Activated CD4-positive, alpha-beta T cell treated with anti-CD3 and anti-CD28 coated beads, Interleukin-2, Interleukin-6, amounts not matched to agents 100 ng/mL and 50 ng/mL, durations not matched to agents 16 hours and 8 hours (primary cell): ENCODE measurements around the gene RNF157.
A peak's percentile ranks its signal among the peaks of the same experiment; 100 is the strongest.

ENCODE experiments used
- DNase-seq: peaks from one replicate; pipeline ENCODE4 v3.0.0-alpha.2; 2020

Gene RNF157

DNA sequence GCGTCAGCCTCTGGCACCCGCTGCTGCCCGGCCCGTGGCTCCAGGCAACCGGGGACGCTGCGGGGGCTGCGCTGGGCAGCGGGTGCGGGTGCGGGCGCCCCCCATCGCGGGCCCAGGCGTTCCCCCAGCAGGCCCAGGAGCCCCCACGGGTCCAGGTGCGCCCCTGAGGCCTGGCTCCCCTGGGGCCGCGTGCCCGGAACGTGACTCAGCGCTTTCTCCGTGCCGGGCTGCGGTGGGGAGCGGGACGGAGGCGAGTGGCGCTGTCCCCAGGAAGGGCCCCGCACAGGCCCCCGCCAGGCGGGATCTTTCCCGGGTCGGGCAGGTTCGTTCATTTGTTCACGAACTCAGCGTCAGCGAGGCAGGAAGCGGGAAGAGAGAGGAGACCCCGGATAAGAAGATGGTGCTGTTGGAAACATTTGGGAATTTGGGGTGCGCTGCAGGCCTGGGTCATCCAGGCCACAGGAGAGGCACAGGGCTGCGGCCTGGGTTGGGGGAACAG, 118.3 kb downstream of the RNF157 start:
- DNase-seq = peak; percentile 17

GRCh38 chr17:76120658-76121008, 119.7 kb downstream of the RNF157 start:
- DNase-seq = no peak

GRCh38 chr17:76119409-76120371, 120.6 kb downstream of the RNF157 start:
- DNase-seq = no peak

GRCh38 chr17:76115138-76115754, 125.0 kb downstream of the RNF157 start:
- DNase-seq = no peak

- no peak for DNase-seq
Measured at GRCh38 chr17:76111956-76112355, 128.3 kb downstream of the RNF157 start.

DNA sequence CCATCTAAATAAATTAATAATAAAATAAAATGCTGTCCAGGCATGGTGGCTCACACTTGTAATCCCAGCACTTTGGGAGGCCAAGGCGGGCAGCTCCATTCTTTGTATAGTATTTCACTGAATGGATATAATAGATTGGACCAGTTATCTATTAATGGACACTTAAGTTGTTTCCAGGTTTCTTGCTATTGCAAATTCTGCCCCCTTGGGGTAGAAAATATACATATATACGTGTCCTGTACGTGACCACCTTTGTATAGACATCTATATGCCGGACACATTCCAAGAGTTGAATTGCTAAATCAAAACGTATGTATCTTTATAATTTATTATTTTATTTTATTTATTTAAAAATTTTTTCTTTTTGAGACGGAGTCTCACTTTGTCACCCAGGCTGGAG, 132.8 kb downstream of the RNF157 start:
- peak; percentile 23 for DNase-seq

DNA sequence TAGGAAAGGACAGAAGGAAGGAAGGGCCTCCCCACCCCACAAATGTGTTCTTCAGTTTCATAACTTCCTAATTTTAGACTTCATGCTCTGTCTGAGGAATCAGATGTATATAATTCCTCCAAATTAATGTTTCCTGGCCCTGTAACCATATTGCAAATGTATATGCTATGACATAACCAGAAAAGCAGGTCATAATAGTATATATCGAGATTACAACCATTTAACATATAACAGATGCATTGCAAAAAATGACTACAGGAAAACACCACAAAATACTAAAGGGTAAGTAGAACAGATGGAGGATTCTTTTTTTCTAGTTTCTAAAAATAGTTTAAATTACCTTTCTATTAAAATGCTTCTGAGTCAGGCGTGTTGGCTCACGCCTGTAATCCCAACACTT, 133.6 kb downstream of the RNF157 start:
- DNase-seq = no peak

DNA sequence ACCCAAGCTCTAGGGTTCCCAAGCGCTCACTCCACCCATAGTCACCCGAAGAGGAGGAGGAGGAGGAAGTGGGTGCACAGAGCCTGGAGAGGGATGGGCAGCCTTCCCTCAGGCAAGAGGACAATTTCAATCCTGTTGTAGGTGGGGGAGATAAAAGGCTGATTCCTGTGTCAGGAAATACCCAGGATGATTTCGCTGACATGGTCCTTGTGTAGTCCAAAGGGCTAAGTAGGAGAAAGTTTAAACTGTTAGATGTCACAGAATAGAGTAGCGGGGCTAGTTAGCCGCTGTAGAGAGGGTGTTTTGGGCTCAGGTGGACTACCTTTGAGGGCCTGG, 135.4 kb downstream of the RNF157 start:
- DNase-seq = no peak

- DNase-seq = no peak
Measured at GRCh38 chr17:76104140-76104895, 136.0 kb downstream of the RNF157 start.

DNA sequence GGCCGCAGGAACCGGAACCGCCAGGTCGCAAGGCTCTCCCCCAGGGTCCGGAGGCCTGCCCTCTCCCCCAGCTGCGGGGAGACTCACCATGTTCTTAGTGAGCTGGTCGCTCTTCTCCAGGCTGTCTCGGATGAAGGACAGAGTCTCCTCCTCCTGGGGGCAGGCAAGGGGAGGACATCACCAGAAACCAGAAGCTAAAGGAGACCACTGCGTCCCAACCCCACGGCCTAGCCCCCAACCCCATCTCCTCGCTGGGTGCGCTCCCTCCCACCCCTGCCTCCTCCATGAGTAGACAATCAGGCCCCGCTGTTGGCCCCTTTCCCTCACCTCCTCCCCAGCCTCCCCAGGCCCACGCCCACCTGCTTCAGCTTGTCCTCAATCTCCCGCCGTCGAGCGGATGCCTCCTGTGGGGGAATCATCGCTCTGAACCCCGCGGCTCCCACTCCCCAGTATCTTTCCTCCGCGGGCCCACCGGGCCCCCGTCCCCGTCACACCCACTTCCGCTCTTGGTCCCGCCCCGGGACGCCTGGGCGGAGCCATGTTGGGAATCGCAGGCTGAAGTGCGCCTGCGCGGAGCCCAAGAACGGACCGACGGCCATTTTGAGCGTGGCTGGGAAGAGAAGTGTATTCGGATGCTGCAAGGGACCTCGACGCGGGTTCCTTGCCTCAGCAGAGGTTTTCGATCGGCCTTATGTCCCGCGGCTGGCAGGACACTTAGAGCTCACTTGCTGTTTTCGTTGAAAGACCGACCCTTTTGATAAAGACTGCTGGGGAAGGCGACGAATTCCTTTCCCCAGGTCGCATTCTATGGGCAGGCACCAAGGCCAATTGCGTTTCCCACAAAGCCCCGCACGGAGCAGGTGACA, 136.8 kb downstream of the RNF157 start, which contains the start of gene EXOC7:
TSS of gene EXOC7 (minus strand) at position 514 of the 866 bp plus-strand sequence. CDS start at position 419, 95 bp downstream.
- peak; percentile 96 for DNase-seq

DNA sequence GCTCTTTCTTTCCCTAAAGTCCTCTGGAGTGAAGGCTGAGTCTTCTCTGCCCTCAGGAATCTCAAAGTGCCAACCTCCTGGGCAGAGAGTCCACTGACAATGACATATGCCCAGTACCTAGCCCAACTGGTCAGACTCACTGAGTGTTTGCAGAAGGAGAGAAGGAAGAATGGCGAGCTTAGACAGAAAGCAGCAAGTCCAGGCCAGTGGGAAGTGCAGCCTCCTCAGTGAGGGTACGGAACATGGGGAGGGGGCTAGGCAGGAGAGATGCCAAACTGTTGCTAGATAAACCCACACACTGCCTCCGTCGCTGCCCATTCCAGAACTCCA, 137.4 kb downstream of the RNF157 start:
- no peak for DNase-seq

DNA sequence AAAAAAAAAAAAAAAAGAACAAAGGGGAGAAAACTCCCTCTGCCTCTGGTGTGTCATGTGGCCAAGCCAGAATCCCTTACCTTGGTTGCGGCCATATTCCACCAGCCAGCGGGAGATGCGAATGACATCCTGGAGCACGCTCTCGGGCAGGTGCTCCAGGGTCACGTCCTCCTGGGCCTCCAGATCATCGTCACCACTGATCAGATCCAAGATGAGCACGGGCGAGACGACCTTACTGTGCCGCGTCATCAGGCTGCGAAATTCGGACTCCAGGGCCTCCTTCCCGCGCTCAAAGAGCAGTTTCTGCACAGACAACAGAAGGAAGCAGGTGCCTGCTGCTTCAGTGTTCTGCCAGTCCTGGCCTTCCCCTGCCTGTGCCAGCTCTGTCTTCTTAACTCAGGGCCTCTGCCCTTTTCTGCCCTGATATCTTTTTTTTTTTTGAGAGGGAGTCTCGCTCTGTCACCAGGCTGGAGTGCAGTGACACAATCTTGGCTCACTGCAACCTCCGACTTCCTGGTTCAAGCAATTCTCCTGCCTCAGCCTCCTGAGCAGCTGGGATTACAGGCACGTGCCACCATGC, 142.5 kb downstream of the RNF157 start:
- DNase-seq = no peak

DNA sequence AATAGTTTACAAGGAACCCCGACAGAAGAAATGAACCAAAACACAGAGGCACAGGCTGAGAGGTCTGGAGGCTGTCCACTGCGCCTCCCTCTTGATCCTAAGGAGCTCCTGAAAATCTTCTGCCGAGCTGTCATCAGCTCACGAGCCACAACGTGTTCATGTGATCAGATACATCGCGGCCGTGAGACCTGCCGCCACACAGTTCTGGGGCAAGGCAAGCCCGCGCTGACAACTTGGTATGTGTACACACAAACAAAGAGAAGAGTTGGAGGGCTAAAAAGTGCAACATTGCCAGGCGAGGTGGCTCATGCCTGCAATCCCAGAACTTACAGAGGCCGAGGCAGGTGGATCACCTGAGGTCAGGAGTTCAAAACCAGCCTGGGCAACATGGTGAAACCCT, 144.3 kb downstream of the RNF157 start:
- DNase-seq = no peak

DNA sequence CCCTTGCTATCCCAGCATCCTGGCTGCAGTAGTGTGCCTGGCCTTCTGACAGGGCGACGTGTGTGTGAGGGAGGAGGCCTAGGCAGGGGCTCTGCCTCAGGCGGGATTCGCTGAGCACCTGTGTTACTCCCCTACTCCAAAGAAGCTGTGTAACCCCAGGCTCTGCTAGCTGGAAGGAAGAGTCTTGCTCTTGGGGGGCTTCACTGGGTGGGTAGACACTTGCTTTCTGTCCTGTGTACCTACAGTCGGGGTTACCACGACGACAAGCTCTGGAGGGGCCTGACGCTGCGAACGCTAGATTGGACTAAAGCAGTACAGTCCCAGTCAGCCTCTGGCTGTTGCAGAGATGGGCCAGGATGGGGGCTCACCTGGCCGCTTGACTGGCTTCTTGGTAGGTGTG, 146.2 kb downstream of the RNF157 start:
- DNase-seq = no peak

- no peak for DNase-seq
Measured at GRCh38 chr17:76092526-76093413, 147.5 kb downstream of the RNF157 start.
